ENCODE data around the gene MIER2. TPM values are rescaled to one million over a fixed set of nuclear protein-coding genes. Genes with fewer than 3 reads are reported as not detected.

MIER2 gene
- total RNA-seq, 1 experiment from 2014 or later = 40.1 TPM

DNA sequence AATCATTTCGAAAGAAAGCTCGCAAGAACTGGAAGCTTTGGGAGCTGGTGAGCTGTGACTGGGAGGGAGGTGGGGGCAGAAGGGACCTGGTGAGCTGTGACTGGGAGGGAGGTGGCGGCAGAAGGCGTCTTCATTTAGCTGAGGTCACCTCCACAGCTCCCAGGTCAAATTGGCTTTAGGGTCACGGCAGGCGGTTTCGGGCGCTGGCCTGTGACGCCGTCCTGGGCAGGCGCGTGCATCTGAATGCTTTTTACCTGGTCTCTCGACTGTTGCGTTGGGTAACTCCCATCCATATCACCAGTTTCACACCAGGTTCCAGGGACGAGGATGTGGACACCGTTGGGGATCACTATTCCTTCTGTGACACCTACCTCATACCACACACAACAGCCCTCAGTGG is 35.2 kb upstream of the MIER2 start:
- POLR2A ChIA-PET = no interaction called here
- no peaks in the 10 kb centered on the region for H3K27me3 Mint-ChIP-seq (ENCODE audit: insufficient read depth, unreplicated experiment)

DNA sequence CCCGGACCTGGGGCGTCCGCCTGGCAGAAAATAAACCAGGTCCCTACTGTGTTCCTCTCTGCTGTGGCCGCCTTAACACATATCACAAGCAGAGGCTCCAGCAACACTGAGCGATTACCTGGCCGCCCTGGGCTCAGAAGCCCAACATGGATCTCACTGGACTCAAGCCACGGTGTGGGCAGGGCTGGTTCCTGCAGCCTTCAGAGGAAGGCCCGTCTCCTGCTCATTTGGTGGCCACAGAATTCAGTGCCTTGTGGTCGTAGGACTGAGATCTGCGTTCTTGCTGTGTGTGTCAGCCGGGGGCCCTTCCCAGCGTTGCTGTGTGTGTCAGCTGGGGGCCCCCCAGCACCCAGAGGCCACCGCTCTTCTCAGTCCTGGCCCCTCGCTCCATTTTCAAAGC is 34.1 kb upstream of the MIER2 start:
- Mint-ChIP-seq H3K36me3 (ENCODE audit: insufficient read depth, unreplicated experiment) (peaks cover 6% of the 10 kb centered on the region), H3K9me3 (ENCODE audit: unreplicated experiment) (no peaks in the 10 kb centered on the region), H3K27me3 (ENCODE audit: insufficient read depth, unreplicated experiment) (no peaks in the 10 kb centered on the region), H3K4me3 (ENCODE audit: unreplicated experiment) (no peak overlapping the region), H3K4me1 (ENCODE audit: low read depth, unreplicated experiment) (no peaks in the 10 kb centered on the region), H3K27ac (ENCODE audit: unreplicated experiment) (no peak overlapping the region)
- intact Hi-C loops (cut with micrococcal nuclease; ENCODE audit: unreplicated experiment) = no loop called here
- no peaks in the 10 kb centered on the region for H3K9me3 ChIP-seq
- ChIA-PET CTCF (no interaction called here), POLR2A (no interaction called here)
- no peaks in the 10 kb centered on the region for H3K27me3 ChIP-seq (replicated peaks; ENCODE audit: control insufficient read depth, insufficient read depth, low read length)
- H3K36me3 ChIP-seq (ENCODE audit: control insufficient read depth, insufficient read depth, low read length) = no peaks in the 10 kb centered on the region
- no peak for DNase-seq
- no peak overlapping the region for H3K4me3 ChIP-seq (ENCODE audit: low read depth, low read length)
- H3K4me1 ChIP-seq = no peaks in the 10 kb centered on the region
- TF ChIP-seq, protein P1, sequence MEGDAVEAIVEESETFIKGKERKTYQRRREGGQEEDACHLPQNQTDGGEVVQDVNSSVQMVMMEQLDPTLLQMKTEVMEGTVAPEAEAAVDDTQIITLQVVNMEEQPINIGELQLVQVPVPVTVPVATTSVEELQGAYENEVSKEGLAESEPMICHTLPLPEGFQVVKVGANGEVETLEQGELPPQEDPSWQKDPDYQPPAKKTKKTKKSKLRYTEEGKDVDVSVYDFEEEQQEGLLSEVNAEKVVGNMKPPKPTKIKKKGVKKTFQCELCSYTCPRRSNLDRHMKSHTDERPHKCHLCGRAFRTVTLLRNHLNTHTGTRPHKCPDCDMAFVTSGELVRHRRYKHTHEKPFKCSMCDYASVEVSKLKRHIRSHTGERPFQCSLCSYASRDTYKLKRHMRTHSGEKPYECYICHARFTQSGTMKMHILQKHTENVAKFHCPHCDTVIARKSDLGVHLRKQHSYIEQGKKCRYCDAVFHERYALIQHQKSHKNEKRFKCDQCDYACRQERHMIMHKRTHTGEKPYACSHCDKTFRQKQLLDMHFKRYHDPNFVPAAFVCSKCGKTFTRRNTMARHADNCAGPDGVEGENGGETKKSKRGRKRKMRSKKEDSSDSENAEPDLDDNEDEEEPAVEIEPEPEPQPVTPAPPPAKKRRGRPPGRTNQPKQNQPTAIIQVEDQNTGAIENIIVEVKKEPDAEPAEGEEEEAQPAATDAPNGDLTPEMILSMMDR (IDR thresholded peaks at IDR 0.05; ENCODE audit: insufficient read depth in 1 of 2, low read depth in 1 of 2, low read length in 1 of 2, severe bottlenecking in 1 of 2, unreplicated experiment in 1 of 2) = no peak
- BruUV-seq (replicated peaks) = no TSS peak

More for the DNA sequence above, 35.2 kb upstream of the MIER2 start:
- intact Hi-C loops (cut with micrococcal nuclease; ENCODE audit: unreplicated experiment) = no loop called here
- no peak for DNase-seq
- Mint-ChIP-seq H3K4me3 (ENCODE audit: unreplicated experiment) (no peak overlapping the region), H3K36me3 (ENCODE audit: insufficient read depth, unreplicated experiment) (peaks cover 6% of the 10 kb centered on the region), H3K4me1 (ENCODE audit: low read depth, unreplicated experiment) (no peaks in the 10 kb centered on the region), H3K9me3 (ENCODE audit: unreplicated experiment) (no peaks in the 10 kb centered on the region), H3K27ac (ENCODE audit: unreplicated experiment) (no peak overlapping the region)
- BruUV-seq (replicated peaks) = no TSS peak
- Histone ChIP-seq H3K9me3 (no peaks in the 10 kb centered on the region), H3K27me3 (replicated peaks; ENCODE audit: control insufficient read depth, insufficient read depth, low read length) (no peaks in the 10 kb centered on the region), H3K4me3 (ENCODE audit: low read depth, low read length) (no peak overlapping the region), H3K36me3 (ENCODE audit: control insufficient read depth, insufficient read depth, low read length) (no peaks in the 10 kb centered on the region), H3K4me1 (no peaks in the 10 kb centered on the region)
- CTCF ChIA-PET = no interaction called here
- TF ChIP-seq, protein P1 (IDR thresholded peaks at IDR 0.05; ENCODE audit: insufficient read depth in 1 of 2, low read depth in 1 of 2, low read length in 1 of 2, severe bottlenecking in 1 of 2, unreplicated experiment in 1 of 2) = no peak

DNA sequence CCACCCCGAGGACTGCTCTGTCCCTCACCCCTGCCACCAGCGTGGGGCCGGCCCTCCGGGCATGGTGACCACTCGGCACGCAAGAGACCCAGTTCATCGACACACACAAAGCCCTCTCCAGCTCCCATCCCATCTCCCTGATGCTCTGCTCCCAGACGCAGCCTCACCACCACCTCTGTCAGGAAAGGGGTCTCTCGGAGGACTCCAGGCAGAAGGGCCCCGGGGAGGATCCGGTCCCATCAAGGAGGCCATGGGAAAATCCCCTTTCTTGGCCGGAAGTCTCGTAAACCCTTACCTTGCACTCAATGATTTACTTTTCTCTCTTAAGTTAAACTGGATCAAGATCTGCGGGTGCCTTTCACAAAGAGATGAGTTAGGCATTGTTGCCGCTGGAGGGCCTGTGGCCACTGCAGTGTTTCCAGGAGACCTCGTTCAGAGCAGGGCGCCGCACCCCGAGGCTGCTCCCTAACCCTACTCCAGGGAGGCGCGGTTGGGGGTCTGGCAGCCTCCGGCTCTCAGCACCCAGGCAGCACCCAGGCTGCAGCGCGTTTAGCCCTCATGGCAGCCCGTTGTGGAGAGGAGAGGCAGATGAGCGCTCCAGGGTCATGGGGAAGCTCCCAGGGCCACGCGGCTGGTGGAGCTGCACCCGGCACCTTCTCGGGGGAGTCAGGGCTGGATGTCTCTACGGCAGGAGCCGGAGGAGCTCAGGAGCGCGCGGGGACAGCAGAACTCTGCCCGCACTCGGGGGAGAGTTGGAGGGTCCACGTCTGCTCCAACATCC is 33.4 kb upstream of the MIER2 start:
- Mint-ChIP-seq H3K4me1 (ENCODE audit: low read depth, unreplicated experiment) (no peaks in the 10 kb centered on the region), H3K27ac (ENCODE audit: unreplicated experiment) (no peak overlapping the region), H3K9me3 (ENCODE audit: unreplicated experiment) (no peaks in the 10 kb centered on the region), H3K36me3 (ENCODE audit: insufficient read depth, unreplicated experiment) (peaks cover 6% of the 10 kb centered on the region), H3K27me3 (ENCODE audit: insufficient read depth, unreplicated experiment) (no peaks in the 10 kb centered on the region), H3K4me3 (ENCODE audit: unreplicated experiment) (no peak overlapping the region)
- Histone ChIP-seq H3K27me3 (replicated peaks; ENCODE audit: control insufficient read depth, insufficient read depth, low read length) (no peaks in the 10 kb centered on the region), H3K4me3 (ENCODE audit: low read depth, low read length) (no peak overlapping the region), H3K36me3 (ENCODE audit: control insufficient read depth, insufficient read depth, low read length) (no peaks in the 10 kb centered on the region), H3K9me3 (no peaks in the 10 kb centered on the region), H3K4me1 (no peaks in the 10 kb centered on the region)
- no TSS peak for BruUV-seq (replicated peaks)
- TF ChIP-seq, protein P1 (IDR thresholded peaks at IDR 0.05; ENCODE audit: insufficient read depth in 1 of 2, low read depth in 1 of 2, low read length in 1 of 2, severe bottlenecking in 1 of 2, unreplicated experiment in 1 of 2) = no peak
- ChIA-PET CTCF (no interaction called here), POLR2A (no interaction called here)
- intact Hi-C loops (cut with micrococcal nuclease; ENCODE audit: unreplicated experiment) = no loop called here
- DNase-seq = no peak

Data from Caco-2 (cell line).